Middle frontal gyrus (tissue), 1 donor: ENCODE data around the gene PTGFRN.
"Not testable (repeated sequence)": the region's sequence is repeated elsewhere in the genome, so short reads cannot be mapped to it uniquely, and the experiment has no call there.

ENCODE experiments used
- DNase-seq: peaks from one replicate; pipeline ENCODE4 v3.0.0-alpha.2; 2015; ENCODE audit warnings: low spot score; ENCODE audit errors: extremely low spot score

PTGFRN gene

DNA sequence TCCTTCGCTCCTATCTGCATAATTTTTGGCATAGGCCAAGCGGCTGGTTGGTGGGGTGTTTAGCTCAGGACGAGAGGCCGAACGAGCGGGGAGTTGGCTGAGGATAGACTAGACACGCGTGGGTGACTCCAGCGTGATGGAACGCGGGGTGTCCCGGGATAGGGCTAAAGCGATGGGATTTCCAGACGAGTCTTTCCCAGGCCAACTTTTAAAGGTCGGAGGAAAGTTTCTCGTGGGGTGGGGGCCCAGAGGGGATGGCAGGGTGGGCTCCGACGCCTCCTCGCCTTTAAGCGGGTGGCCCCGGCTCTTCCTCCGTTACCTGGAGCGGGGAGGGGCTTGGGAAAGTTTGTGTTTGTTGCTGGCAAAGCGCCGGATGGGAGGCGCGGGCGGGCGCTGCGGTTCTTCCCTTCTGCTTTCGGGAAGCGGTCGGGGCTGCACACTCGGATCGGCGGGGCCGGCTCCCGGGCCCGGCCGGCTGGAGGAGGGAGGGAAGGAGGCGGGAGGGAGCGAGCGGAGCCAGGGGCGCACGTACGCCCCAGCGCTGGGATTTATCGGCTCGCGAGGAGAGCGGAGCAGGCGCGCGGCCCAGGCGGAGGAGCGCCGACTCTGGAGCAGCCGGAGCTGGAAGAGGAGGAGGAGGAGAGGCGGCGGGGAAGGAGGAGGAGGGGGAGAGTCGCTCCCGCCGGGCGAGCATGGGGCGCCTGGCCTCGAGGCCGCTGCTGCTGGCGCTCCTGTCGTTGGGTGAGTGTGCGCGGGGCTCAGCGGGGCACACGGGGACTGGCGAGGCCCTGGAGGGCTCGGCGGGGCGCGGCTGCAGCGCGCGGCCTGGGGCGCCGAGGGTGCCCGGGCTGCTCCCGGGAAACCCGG lies at the start of gene PTGFRN:
PTGFRN (plus strand) TSS at position 405 of the 867 bp plus-strand sequence; CDS start at position 693, 288 bp downstream.
- no peak for DNase-seq

- not testable (repeated sequence) for DNase-seq
These were observed 49.5 kb upstream of the PTGFRN start for GRCh38 chr1:116860167-116860566.

DNA sequence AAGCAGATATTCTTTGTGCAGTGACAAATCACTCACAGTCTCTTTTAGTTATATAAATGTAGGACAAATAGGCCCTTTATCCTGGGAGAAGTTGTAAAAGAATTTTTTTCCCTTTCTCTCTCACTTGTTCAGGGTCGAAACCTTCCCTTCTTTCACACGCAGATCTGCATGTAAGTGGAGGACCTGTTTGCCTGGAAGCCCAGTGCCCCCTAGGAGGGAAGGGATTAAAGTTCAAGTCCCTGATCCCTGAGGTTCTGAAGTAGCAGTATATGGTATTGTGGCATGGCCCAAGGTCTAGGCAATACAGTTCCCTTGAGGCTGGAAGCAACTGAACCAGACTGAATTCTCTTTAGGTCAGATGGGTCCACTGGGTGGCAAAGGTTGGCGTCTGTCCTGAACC lies 48.6 kb upstream of the PTGFRN start:
- no peak for DNase-seq

GRCh38 chr1:116863031-116863430 lies 46.7 kb upstream of the PTGFRN start:
- DNase-seq = not testable (repeated sequence)

DNA sequence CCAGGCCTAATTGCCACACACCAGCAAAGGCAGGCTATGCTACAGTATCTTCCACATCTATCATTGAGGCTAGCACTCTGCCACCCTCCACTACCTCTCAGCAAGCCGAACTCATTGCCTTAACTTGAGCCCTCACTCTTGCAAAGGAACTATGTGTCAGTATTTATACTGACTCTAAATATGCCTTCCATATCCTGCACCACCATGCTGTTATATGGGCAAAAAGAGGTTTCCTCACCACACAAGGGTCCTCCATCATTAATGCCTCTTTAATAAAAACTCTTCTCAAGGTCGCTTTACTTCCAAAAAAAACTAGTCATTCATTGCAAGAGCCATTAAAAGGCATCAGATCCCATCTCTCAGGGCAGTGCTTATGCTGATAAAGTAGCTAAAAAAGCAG lies 43.2 kb upstream of the PTGFRN start:
- not testable (repeated sequence) for DNase-seq

- no peak for DNase-seq
These were observed 41.3 kb upstream of the PTGFRN start for GRCh38 chr1:116868385-116868784.

GRCh38 chr1:116869611-116870010 lies 40.1 kb upstream of the PTGFRN start:
- no peak for DNase-seq

DNA sequence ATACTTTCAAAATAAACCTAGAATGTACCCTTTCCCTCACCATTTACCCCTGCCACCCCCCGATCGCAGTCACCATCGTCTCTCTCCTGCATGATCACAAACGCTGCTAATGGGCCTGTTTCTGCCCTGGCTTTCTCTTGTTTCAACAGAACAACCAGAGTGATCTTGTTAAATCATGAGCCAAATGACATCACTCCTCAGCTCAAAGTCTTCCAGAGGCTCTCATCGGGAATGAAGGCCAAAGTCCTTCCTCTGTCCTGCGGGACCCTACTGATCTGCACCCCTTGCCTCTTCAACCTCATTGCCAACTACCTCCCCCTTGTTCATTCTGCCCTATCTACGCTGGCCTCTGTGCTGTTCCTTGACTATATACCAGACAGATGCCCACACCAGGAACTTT lies 39.4 kb upstream of the PTGFRN start:
- DNase-seq = no peak

GRCh38 chr1:116871779-116872146 lies 38.0 kb upstream of the PTGFRN start:
- DNase-seq = no peak

- no peak for DNase-seq
These were observed 35.9 kb upstream of the PTGFRN start for GRCh38 chr1:116873680-116874271.

- no peak for DNase-seq
These were observed 34.9 kb upstream of the PTGFRN start for GRCh38 chr1:116874733-116875249.

GRCh38 chr1:116875391-116875790 lies 34.3 kb upstream of the PTGFRN start:
- DNase-seq = no peak

GRCh38 chr1:116875946-116876345 lies 33.8 kb upstream of the PTGFRN start:
- DNase-seq = not testable (repeated sequence)

DNA sequence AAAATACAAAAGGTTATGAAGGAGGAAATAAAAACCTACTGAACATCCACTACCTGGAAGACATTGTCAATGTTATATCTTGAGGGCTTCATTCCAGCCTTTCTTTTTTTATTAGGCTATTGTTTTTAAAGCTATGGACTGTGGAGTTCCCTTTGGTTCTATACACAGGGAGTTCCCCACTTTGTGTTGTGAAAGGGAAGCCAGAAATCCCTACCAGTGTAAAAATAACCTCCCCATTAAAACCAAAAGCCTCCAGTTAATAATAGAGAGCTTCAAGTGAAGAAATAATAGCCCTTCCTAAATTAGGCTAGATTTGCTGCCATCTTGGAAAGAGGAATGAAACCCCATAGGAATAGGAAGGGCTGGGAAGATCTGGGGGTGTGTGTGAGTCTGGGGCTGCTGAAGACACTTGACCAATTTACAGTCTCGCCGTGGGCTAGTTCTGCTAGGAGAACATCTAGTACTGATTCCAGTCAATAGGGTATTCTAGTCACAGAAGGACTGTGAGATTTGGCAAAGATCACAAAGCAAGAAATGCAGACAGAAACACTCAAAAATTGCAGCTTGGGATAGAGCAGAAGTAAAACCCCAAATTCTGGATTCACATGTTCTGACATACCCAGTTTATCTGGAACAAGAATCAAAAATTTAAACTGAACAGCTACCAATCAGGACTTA lies 32.4 kb upstream of the PTGFRN start:
- no peak for DNase-seq

- no peak for DNase-seq
These were observed 30.8 kb upstream of the PTGFRN start for GRCh38 chr1:116878804-116879477.

GRCh38 chr1:116879478-116880133 lies 30.1 kb upstream of the PTGFRN start:
- DNase-seq = no peak

DNA sequence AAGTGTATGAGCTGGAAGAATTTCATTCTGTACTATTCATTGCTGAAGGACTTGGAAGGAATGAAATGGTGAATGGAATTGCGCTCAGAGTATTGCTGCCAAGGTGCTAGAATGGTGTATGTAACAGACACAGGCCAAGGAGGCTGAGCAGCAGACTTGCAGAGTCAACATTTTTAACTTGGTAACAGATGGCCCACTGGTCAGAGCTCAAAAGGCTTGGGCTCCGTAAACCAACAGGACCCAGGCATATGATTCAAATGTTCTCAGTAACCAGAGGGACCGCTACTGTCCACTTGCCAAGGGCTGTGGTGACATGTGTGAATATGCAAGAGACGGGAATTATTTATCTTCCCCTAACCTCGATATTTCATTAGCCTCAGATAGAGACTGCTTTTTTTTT lies 28.8 kb upstream of the PTGFRN start:
- no peak for DNase-seq

GRCh38 chr1:116881879-116882520 lies 27.7 kb upstream of the PTGFRN start:
- DNase-seq = peak; percentile 40

- DNase-seq = no peak
These were observed 26.9 kb upstream of the PTGFRN start for GRCh38 chr1:116882866-116883265.

- DNase-seq = no peak
These were observed 23.3 kb upstream of the PTGFRN start for GRCh38 chr1:116886291-116886878.
